HepG2 (cell line): ENCODE results near the gene LRRN1. TPM values are rescaled to one million over a fixed set of nuclear protein-coding genes. Genes with fewer than 3 reads are reported as not detected.

Experiments used
- ATAC-seq: fragments of 200-7000 bp; cut with Tn5 transposase; 3 replicates; pipeline ENCODE4 v1.9.1; 2020; ENCODE audit warnings: mild to moderate bottlenecking, moderate library complexity
- BruUV-seq: library from RNA; stranded (reverse); fragments of 400-500 nt; replicated peaks from 2 replicates; lab custom pipeline; 2021; lab: Mats Ljungman, UMichigan
- CTCF ChIA-PET: fragments of 300-600 bp; formaldehyde crosslinking; extraction: SDS; loops from one replicate; lab custom pipeline; 2021; ENCODE audit warnings: low total read pairs, inconsistent platforms, low intra/inter-chr PET ratio; lab: Yijun Ruan, JAX
- POLR2A ChIA-PET: fragments of 350-600 bp; sonication (Branson Sonifier 250); formaldehyde crosslinking; loops from one replicate; lab custom pipeline; 2020; ENCODE audit warnings: antibody characterized with exemption, inconsistent platforms; lab: Yijun Ruan, JAX
- DNase-seq: peaks from one replicate; pipeline ENCODE4 v3.0.0-alpha.2; 2015; ENCODE audit warnings: low spot score
- FAIRE-seq: peaks from 3 replicates; lab custom pipeline; 2011; peaks lifted over from hg19 to GRCh38; lab: Jason Lieb, UNC
- H2AFZ ChIP-seq: one replicate; pipeline ENCODE4 v1.6.1; 2011; ENCODE audit warnings: low read length, inconsistent platforms
- H3K27ac ChIP-seq: fragments of 300-600 bp; 3 replicates; pipeline ENCODE4 v1.8.0; 2011; ENCODE audit warnings: mixed run types, mild to moderate bottlenecking, mixed read lengths, low read length, inconsistent platforms; ENCODE audit not compliant: insufficient read depth; ENCODE audit errors: extremely low read length
- H3K27me3 ChIP-seq, 2 experiments: fragments of 200-600 bp in 1 of 2; 2 replicates in 1 of 2; 3 replicates in 1 of 2; pipeline versions ENCODE4 v1.6.0 to v1.8.0; 2011; ENCODE audit warnings: low read length in 2 of 2, mild to moderate bottlenecking in 2 of 2, moderate library complexity in 2 of 2, inconsistent platforms in 1 of 2; ENCODE audit not compliant: insufficient read depth in 2 of 2, control insufficient read depth in 1 of 2
- H3K36me3 ChIP-seq, 2 experiments: fragments of 200-600 bp in 1 of 2; replicated peaks in 1 of 2; 2 replicates in 1 of 2; 3 replicates in 1 of 2; pipeline versions ENCODE4 v1.5.1 to v1.8.0; 2011; ENCODE audit warnings: low read length in 2 of 2, inconsistent platforms in 1 of 2; ENCODE audit not compliant: insufficient read depth in 2 of 2, control insufficient read depth in 1 of 2
- H3K4me1 ChIP-seq: 2 replicates; pipeline ENCODE4 v1.5.1; 2012; ENCODE audit warnings: low read length, inconsistent platforms; ENCODE audit not compliant: insufficient read depth
- H3K4me2 ChIP-seq: 2 replicates; pipeline ENCODE4 v1.6.0; 2011; ENCODE audit warnings: low read depth, low read length, inconsistent platforms
- H3K4me3 ChIP-seq, 3 experiments: fragments of 200-600 bp in 1 of 3; sonication (generic), shearing (Covaris generic) in 1 of 3; replicated peaks in 1 of 3; 2 replicates each; pipeline ENCODE4 v1.5.1; 2011 to 2016; ENCODE audit warnings: low read length in 3 of 3, inconsistent platforms in 2 of 3, low read depth in 2 of 3, mild to moderate bottlenecking in 2 of 3, control low read depth in 1 of 3, mixed read lengths in 1 of 3; ENCODE audit not compliant: insufficient read depth in 1 of 3
- H3K79me2 ChIP-seq: one replicate; pipeline ENCODE4 v1.6.1; 2011; ENCODE audit warnings: low read length, inconsistent platforms; ENCODE audit not compliant: insufficient read depth
- H3K9ac ChIP-seq: 2 replicates; pipeline ENCODE4 v1.6.0; 2011; ENCODE audit warnings: mild to moderate bottlenecking, low read depth, low read length, inconsistent platforms; ENCODE audit not compliant: insufficient read depth
- H3K9me3 ChIP-seq: 2 replicates; pipeline ENCODE4 v1.5.1; 2012; ENCODE audit warnings: mild to moderate bottlenecking, low read length
- H4K20me1 ChIP-seq: 2 replicates; pipeline ENCODE4 v1.6.0; 2011; ENCODE audit warnings: inconsistent platforms, mild to moderate bottlenecking, low read length, moderate library complexity; ENCODE audit not compliant: insufficient read depth
- ARNT ChIP-seq: fragments of 450-650 bp; IDR thresholded peaks from 2 replicates; pipeline ENCODE4 v1.6.1; 2017
- CAMTA2 ChIP-seq: sonication (generic); formaldehyde crosslinking; IDR thresholded peaks from 2 replicates; pipeline ENCODE4 v1.4.0; 2020; ENCODE audit warnings: mild to moderate bottlenecking, missing genetic modification reagents, borderline replicate concordance
- GABPB1 ChIP-seq: IDR thresholded peaks from 2 replicates; pipeline ENCODE4 v1.6.1; 2016; ENCODE audit warnings: mild to moderate bottlenecking, missing genetic modification reagents, moderate library complexity, missing compliant biosample characterization
- MEIS1 ChIP-seq: sonication (generic); formaldehyde crosslinking; IDR thresholded peaks from 2 replicates; pipeline ENCODE4 v1.9.0; 2021; ENCODE audit warnings: mild to moderate bottlenecking, missing genetic modification reagents, moderate library complexity, borderline replicate concordance
- SAP130 ChIP-seq: IDR thresholded peaks from 2 replicates; pipeline ENCODE4 v1.6.1; 2016; ENCODE audit warnings: low read depth
- ZFP1 ChIP-seq: IDR thresholded peaks from 2 replicates; pipeline ENCODE4 v1.6.1; 2016
- ZFP41 ChIP-seq: sonication (generic); formaldehyde crosslinking; IDR thresholded peaks from 2 replicates; pipeline ENCODE4 v1.4.0; 2020; ENCODE audit warnings: mild to moderate bottlenecking, missing genetic modification reagents, borderline replicate concordance
- ZNF160 ChIP-seq: sonication (generic); formaldehyde crosslinking; IDR thresholded peaks from 2 replicates; pipeline ENCODE4 v1.8.0; 2022; ENCODE audit warnings: mild to moderate bottlenecking, inconsistent platforms, missing genetic modification reagents
- ZNF337 ChIP-seq: sonication (generic); formaldehyde crosslinking; IDR thresholded peaks from 2 replicates; pipeline ENCODE4 v1.5.1; 2020; ENCODE audit warnings: missing genetic modification reagents, low read depth, mild to moderate bottlenecking, borderline replicate concordance
- ZSCAN12 ChIP-seq: sonication (generic); formaldehyde crosslinking; IDR thresholded peaks from 2 replicates; pipeline ENCODE4 v1.9.0; 2021; ENCODE audit warnings: mild to moderate bottlenecking, missing genetic modification reagents
- WGBS: methylation state at CpG from one replicate; pipeline ENCODE4 v1.1.6; 2017; ENCODE audit warnings: low lambda C conversion rate; 5-methylcytosine and 5-hydroxymethylcytosine counted together
- in situ Hi-C: cut with HindIII; loops from 2 replicates; pipeline ENCODE4 v1.10.0; 2017; ENCODE audit warnings: low pct_unique_long_range_greater_than_20kb; ENCODE audit not compliant: extremely low pct_ligation_motif_present
- intact Hi-C: fragments of 100-400 bp; cut with micrococcal nuclease; formaldehyde crosslinking; loops from one replicate; pipeline ENCODE4 v1.10.0; 2022; ENCODE audit not compliant: unreplicated experiment
- polyA plus RNA-seq, 8 experiments: library from polyadenylated mRNA; depleted of rRNA in 3 of 8; stranded (reverse) in 7 of 8; unstranded in 1 of 8; fragments of >200 nt; fragmentation: Illumina TruSeq in 4 of 8; extraction: Trizol in 4 of 8; gene quantifications; 2 replicates each; pipeline versions ENCODE4 v1.2.1 to v1.2.3, GENCODE V29; 2011 to 2016; ENCODE audit warnings: low read depth in 4 of 8, missing spikeins in 1 of 8, mixed read lengths in 1 of 8; ENCODE audit not compliant: insufficient read depth in 1 of 8
- total RNA-seq, 5 experiments: library from RNA; depleted of rRNA; stranded (reverse); fragments of >200 nt; fragmentation: Illumina TruSeq; extraction: Trizol; gene quantifications; 2 replicates each; pipeline ENCODE4 v1.2.3, GENCODE V29; 2016; ENCODE audit warnings: low read depth in 1 of 5

The LRRN1 gene
- total and polyA plus RNA-seq, 2 of the 13 experiments (the other 11 are each of a cell fraction or from before 2014, with no cell fraction given), result not detected

DNA sequence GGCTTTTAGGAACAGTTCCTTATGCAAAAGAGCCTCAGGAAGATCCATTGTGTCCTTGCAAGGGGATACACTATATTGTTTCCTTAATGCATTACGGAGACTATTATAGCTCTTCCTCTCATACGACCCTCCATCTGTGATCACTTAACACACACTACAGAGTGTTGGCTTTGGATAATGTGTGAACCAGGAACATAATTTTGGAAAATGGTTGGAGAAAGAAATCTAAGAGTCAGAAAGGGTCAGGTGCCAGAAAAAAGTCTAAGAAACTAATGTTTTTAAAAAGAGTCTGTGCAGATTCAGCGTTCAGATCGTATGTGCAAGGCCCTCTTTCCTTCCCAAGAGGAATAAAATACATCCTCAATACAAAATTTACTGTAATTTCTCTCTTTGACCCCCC, 27.3 kb downstream of the LRRN1 start (continued):
- TF ChIP-seq MEIS1 (CRISPR knock-in tag), result no peak
- TF ChIP-seq GABPB1 (CRISPR knock-in tag), result no peak
- no peak for TF ChIP-seq ZNF337 (CRISPR knock-in tag)
- no peak for TF ChIP-seq ZFP41 (CRISPR knock-in tag)
- TF ChIP-seq SAP130 (CRISPR knock-in tag), result no peak
- no peak for TF ChIP-seq ZNF160 (CRISPR knock-in tag)
- TF ChIP-seq CAMTA2 (CRISPR knock-in tag), result no peak
- TF ChIP-seq ARNT, result no peak

GRCh38 chr3:3827111-3827510, 27.9 kb downstream of the LRRN1 start:
- FAIRE-seq (no peak), ATAC-seq (no peak), DNase-seq (no peak)
- WGBS, result 95% methylated on average over 1 of the region's 1 CpG
- Histone ChIP-seq H4K20me1 (no peaks in the 10 kb centered on the region), H3K27ac (no peak overlapping the region), H2AFZ (no peak overlapping the region), H3K36me3 (no peaks in the 10 kb centered on the region), H3K27me3 (no peaks in the 10 kb centered on the region), H3K4me3 (no peak overlapping the region), H3K79me2 (no peaks in the 10 kb centered on the region), H3K4me2 (no peak overlapping the region), H3K9me3 (no peaks in the 10 kb centered on the region), H3K4me1 (no peaks in the 10 kb centered on the region), H3K9ac (no peak overlapping the region)
- in situ Hi-C loops (no loop called here), intact Hi-C loops (no loop called here)
- TF ChIP-seq ZSCAN12 (CRISPR knock-in tag) (no peak), ZFP1 (no peak)
- BruUV-seq, result no TSS peak
- POLR2A ChIA-PET, result no interaction called here
- CTCF ChIA-PET, result no interaction called here
